Lower leg skin (tissue), 3 donors: Measurements from ENCODE around the gene PRKCH.

ENCODE experiments used
- CTCF ChIP-seq, 3 donors: fragments of 450-650 bp; IDR thresholded peaks; one replicate each; pipeline ENCODE4 v1.5.1; 2016; ENCODE audit warnings: antibody characterized with exemption in 3 of 3, mild to moderate bottlenecking in 3 of 3, moderate library complexity in 2 of 3
- POLR2A ChIP-seq, 2 donors: fragments of 450-650 bp; IDR thresholded peaks; one replicate each; pipeline ENCODE4 v1.6.1; 2016 to 2017; ENCODE audit warnings: antibody characterized with exemption in 2 of 2, mild to moderate bottlenecking in 1 of 2, moderate library complexity in 1 of 2

DNA sequence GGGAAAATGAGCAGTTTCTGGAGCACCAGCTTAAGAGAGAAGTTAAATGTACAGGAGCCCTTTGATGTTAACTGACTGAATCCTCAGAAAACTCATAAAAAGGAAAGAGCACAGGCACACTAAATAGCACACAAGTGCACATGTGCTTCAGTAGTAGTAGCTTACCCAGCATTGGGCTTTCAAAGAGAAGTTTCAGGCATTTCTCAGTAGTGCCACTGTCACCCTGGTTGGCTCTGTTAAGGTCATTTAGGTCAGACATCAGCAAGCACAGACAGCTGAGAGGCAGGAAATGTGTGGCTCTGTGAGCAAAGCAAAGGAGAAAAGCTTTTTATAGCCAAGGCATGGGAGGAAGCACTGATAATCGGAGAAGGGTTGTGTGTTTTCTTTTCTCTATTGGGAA, 277.6 kb downstream of the PRKCH start:
- TF ChIP-seq CTCF (IDR thresholded peaks at IDR 0.05) (no peak), POLR2A (IDR thresholded peaks at IDR 0.05) (no peak)
